ENCODE results near the gene IFT25.

- no peak for TF ChIP-seq CTCF (conservative IDR thresholded peaks at IDR 0.05)
- TF ChIP-seq EZH2 (IDR thresholded peaks at IDR 0.05; ENCODE audit: low read depth), result no peak
Observed at GRCh38 chr1:53975861-53976260, 30.4 kb upstream of the IFT25 start.
